ENCODE results near the gene SFXN3.

Gene SFXN3

DNA sequence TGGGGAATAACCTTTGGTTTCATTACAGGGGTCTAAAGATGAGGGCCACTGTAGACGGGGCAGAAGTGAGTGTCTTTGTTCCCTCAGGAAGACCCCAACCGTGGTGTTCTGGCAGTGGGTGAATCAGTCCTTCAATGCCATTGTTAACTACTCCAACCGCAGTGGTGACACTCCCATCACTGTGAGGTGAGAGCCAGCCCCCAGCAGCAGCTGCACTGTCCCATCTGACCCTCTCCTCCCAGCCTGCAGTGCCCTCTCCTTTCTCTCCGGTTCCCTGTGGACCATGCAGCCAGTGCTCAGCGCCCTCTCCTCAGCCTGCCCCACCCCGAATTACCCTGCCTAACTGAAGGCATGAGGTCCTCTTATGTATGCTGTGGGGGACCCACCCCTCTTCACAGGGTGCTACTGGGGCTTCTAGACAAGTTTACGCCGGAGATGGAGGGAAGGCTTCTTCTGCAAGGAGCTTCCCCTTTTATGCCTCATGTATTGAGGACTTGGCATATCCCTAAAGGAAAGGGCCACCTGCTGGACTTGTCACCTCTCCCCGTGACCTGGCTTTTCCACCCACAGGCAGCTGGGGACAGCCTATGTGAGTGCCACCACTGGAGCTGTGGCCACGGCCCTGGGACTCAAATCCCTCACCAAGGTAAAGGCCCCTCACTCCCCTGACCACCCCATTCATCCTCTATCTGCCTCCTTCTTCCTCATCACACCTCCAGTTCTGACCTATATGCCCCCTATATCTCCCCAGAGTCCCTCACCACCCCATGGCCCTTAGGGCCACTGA lies 5.1 kb downstream of the SFXN3 start:
- no peak for DNase-seq (ENCODE audit: low read depth in 3 of 3)

DNA sequence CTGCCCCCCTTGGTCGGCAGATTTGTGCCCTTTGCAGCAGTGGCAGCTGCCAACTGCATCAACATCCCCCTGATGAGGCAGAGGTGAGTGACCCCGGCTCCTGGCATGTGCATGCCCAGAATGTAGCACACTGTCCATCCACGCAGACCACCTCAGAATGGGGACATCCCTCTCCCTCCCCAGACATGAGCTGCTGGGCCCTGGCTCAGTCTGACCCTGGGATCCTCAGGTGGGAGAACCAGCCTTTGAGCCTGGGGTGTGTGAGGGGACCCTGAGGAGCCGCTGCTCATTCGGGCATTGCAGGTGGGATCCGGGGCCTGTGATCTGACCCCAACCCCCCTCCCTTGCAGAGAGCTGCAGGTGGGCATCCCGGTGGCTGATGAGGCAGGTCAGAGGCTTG lies 5.7 kb downstream of the SFXN3 start:
- no peak for DNase-seq (ENCODE audit: low read depth in 3 of 3)

DNA sequence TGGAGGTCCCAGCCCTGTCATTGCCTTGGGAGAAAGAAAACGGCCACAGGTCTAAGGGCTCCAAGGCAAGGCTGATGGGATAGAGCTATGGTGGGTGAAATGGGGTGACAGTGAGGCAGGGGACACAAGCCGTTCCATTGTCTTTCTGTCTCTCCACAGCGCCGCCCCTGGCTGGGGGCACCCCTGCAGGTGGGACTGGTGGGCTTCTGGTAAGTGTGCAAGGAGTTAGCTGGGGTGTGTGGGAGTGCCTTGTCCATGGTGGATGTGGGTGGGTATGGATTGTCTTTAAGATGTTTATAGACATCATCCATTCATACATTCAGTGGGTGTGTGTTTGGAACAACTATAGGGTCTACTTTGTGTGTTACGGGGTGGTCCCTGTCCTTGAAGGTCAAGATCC lies 7.5 kb downstream of the SFXN3 start:
- DNase-seq (ENCODE audit: low read depth in 3 of 3) = no peak

GRCh38 chr10:101040061-101040460 lies 9.0 kb downstream of the SFXN3 start:
- DNase-seq (ENCODE audit: low read depth in 3 of 3) = no peak

GRCh38 chr10:101040851-101041250 lies 9.8 kb downstream of the SFXN3 start:
- no peak for DNase-seq (ENCODE audit: low read depth in 3 of 3)

DNA sequence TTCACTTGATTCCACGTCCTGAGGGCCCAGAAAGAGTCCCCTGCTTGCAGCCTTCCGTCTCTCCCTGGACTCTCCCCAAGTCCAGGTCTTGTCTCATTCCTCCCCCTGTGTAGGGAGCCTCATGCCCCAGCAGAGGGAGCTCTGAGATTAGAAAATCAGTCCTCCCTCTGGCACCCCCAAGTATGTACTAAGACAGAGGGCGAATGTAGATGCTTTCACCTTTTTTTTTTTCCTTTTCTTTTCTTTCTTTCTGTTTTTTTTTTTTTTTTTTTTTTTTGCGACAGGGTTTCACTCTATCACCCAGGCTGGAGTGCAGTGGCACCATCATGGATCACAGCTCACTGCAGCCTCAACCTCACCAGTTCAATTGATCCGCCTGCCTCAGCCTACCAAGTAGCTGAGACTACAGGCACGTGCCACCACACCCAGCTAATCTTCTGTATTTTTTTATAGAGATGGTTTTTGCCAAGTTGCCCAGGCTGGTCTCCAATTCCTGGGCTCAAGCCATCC lies 10.3 kb downstream of the SFXN3 start:
- peak; percentile 42 to 60 (median 49) for DNase-seq (ENCODE audit: low read depth in 3 of 3)

DNA sequence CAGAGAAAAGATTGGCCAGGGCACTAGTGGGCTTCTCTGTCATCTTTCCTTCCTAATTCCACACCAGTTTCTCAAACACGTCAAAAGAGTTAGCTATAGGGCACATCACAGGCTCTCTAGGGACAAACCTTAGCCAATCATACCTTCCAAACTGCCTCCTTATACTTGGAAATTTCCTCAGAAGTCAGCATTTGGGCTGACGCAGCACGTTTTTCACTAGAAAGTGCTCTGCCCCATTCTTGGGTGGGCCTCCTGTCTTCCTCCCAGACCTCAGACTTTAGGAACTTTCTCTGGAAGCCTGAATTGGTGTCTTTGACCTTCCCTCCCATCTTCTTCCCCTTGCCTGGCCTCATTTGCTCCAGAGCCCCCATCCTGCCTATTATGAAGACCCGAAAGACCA lies 11.1 kb downstream of the SFXN3 start:
- no peak for DNase-seq (ENCODE audit: low read depth in 3 of 3)

DNA sequence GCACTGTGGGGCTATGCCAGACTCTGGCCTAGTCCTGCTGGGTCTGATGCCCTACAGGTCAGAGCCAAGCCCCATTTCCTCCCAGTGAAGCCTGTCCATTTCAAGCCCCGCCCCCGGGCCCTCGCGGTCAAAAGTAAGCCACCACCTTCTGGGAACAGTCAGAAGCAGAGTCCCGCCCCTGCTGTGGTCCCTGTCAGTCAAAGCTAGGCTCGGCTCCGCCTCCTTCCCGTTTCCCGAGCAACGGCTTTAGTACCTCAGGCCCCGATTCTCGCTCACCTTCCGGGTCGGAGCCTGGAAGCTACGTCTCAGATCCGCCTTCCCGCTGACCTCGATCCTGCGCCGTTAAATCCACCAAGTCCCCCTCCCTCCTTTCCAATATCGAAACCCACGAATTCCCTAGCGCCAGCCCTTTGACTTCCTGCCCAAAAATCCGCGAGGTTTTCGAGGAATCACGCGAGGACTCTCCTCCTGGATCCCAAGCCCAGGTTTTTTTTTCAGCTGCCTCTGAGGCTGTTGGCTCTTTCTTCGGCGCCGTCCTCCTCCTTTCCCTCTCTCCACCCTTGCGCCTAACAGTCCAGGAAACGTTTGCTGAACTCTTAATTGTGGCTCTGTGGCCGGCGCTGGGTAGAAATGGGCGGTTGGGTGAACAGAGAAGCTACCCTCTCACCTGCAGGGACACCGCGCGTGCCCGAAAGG lies 11.8 kb downstream of the SFXN3 start:
- peak; percentile 78 to 90 (median 84) for DNase-seq (ENCODE audit: low read depth in 3 of 3)

DNA sequence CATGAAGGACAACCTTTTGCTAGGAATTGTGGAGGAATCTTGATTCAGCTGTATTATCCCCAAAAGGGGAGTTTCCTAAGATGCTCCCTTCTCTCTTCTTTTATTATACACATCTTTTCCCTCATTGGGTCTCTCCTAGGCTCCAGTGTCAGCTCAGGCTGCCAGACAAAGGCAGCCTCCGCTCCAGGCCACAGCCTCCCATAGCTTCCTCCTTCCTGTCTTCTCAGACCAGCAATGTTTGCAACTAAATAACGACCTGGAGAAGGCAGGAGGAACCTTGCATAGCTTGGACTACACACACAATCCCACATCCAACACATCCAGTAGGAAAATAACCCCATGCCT lies 12.3 kb downstream of the SFXN3 start:
- no peak for DNase-seq (ENCODE audit: low read depth in 3 of 3)

DNA sequence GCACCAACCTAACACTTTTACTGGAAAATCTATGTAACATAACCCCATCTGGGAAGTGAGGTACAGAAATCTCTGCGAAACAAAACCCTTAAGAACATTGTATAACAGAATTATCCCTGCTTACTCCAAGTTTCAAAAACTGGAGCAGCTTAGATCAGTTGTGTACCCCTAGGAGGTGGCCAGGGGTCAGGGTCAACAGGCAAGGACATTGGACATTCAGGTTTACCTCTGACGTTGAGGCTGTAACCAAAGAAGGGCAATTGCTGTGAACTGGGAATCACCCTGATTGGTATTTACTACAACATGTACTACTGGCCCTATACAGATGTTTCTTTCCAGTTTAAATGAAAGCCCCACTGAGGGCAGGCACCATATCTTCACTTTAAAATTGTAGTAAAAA lies 13.1 kb downstream of the SFXN3 start:
- no peak for DNase-seq (ENCODE audit: low read depth in 3 of 3)

DNA sequence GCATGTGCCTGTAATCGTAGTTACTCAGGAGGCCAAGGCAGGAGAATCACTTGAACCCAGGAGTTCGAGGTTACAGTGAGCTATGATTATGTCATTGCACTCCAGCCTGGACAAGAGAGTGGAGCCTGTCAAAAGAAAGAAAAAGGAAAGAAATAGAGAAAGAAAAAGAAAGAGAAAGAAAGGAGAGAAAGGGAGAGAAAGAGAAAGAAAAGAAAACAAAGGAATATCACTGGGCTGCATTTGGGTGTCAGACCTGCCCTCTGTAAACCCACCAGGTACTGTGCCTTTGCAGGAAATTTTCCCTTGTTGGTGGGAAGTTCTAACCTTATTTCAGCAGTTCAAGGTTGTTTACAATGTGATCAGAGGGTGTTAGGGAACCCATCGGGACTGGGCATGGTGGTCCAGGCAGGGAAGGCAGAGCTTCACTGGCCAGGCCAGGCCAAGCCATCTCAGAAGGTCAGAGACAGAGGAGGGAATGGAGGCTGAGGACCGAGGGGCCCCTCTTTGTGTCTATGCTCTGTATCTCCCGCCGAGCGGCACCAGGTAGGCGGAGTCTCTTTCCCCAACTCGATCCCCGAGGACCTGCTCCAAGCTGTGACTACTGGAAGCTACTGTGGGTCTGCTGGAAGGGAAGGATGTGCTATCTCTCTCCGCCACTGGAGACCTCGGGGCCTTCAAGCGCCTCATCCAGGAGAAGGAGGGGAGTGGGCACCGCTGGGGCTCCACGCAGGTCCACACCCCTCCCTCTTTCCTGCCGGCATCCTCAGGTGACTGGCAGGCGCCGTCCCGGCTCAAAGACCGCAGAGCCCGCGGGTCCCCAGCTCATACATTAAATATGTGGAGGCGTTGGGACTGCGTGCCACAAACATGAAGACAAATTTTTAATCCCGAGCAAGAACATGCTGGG lies 15.6 kb downstream of the SFXN3 start:
- DNase-seq (ENCODE audit: low read depth in 3 of 3) = no peak

GRCh38 chr10:101047268-101047667 lies 16.2 kb downstream of the SFXN3 start:
- DNase-seq (ENCODE audit: low read depth in 3 of 3) = no peak

DNA sequence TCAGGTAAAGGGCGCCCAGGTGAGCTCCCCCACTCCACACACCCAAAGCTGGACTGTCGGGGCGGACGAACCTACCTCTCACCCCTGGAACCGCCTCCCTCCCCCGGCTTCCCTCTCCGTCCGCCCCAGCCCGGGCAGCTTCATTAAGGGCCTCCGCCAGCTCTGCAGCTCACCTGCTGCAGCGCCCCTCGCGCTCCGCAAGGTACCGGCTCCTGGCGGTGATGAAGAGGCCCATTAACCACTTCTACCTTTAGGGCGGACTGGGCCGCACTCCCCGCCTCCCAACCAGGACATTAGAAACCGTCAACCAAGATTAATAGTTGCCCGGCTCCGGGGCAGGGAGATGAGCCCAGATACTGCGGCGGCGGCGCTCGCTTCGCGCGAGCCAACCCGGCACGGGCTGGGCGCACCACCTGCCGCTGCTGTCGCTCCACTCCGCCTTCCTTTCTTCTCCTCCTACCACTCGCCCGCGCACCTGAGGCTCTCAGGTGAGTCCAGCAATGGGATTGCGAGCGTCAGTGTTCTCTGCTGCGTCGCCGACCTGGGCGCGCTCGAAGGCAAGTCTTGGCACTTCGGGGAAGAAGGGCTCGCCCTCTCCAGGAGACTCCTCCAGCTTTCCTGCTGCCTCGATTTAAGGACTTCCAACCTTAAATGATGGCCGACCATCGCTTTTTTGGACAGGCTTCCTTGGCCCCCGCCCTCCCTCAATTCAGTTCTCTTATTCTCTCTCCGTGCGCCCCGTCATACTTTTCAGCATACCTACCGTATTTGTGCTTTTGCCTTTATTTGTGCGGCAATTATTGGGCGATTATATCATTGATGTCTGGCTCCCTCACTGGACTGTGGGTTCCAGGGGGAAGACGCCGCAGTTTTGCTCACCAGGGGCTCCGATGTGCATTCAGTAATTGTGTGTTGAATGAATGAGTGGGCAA lies 17.2 kb downstream of the SFXN3 start:
- no peak for DNase-seq (ENCODE audit: low read depth in 3 of 3)

GRCh38 chr10:101050208-101051069 lies 19.4 kb downstream of the SFXN3 start:
- peak in 2 of 3 donors; percentile 59 to 71 for DNase-seq (ENCODE audit: low read depth in 3 of 3)

DNA sequence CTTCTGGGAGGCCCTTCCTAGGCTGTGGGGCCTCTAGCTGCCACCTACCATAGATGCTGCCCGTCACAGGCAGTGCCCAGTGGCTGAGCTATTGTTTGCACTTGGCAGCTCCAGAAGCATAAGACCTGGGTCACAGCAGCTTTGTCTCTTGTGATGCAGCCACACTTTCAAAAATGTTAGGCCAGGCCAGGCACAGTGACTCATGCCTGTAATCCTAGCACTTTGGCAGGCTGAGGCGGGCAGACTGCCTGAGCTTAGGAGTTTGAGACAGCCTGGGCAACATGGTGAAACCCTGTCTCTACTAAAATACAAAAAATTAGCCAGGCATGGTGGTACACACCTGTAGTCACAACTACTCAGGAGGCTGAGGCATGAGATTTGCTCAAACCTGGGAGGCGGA lies 21.3 kb downstream of the SFXN3 start:
- DNase-seq (ENCODE audit: low read depth in 3 of 3) = no peak

DNA sequence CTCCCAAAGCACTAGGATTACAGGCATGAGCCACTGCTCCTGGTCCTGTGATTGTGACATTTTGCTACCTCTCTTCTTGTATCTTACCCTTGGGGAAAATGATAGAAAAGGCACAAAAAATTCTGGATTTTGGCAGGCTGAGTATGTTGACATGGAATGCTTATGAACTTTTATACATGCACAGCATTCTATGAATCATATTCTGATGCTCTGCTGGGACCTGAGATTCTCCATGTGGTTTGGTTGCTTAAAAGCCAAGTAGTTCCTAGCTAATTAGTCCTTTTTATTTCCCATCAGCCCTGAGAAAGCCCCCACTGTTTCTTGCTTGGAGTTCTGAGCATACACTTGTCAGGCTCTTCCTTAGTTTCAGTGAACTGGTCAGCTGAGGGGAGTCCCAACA lies 22.5 kb downstream of the SFXN3 start:
- DNase-seq (ENCODE audit: low read depth in 3 of 3) = no peak

DNA sequence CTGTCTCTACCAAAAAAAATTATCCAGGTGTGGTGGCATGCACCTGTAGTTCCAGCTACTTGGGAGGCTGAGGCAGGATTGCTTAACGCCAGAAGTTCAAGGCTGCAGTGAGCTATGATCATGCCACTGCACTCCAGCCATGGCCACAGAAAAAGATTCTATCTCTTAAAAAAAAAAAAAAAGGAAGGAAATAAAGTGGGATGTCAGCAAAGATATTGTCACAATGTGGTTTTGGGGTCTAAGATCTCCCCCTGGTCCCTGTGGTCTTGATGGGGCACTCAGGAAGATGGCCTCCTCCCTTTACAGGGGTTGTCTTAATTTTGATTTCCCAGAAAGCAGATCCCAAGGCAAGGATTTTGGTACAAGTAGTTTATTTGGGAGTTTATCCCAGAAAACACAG lies 23.3 kb downstream of the SFXN3 start:
- DNase-seq (ENCODE audit: low read depth in 3 of 3) = no peak

DNA sequence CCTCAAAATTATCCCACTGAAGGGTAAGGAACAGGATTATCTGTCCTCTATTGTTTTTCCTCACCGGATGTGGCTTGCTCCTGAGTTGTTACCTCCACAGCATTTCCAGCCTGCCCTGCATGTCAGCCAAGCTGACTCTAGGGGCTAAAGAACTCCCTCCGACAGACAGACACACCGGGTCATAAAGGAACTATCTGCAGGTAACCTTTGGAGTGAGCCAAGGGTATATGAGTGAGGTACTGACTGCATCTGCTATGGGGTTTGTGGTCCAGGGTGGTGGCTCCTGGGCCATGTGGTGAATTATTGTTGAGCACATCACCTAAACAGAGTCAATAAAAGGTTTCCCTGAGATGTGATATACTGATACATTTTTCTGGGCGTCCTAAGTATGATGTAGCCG lies 23.8 kb downstream of the SFXN3 start:
- no peak for DNase-seq (ENCODE audit: low read depth in 3 of 3)

- DNase-seq (ENCODE audit: low read depth in 3 of 3) = no peak
Measured at GRCh38 chr10:101055411-101055810, 24.4 kb downstream of the SFXN3 start.
